ENCODE measurements around the gene RAD51B.

The RAD51B gene

DNA sequence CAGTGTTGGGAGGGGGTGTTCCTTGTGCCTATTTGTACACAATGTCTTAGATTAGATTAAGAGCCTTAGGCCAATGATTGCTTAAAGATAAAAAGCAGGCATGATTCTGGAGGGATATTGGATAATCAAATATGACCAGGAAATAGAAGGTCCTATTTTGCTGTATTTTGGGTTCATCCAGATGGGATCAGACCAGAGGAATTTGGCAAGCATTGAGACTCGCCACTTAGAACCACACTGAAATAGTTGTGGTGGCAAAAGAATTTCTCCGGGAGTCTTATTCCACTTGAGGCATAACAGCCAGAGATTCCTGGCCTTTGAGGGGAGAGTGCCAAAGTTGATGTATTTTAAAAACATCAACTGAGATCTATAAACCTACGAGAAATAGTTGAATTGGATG is 327.2 kb downstream of the RAD51B start:
- no peak for DNase-seq (ENCODE audit: low read depth)

DNA sequence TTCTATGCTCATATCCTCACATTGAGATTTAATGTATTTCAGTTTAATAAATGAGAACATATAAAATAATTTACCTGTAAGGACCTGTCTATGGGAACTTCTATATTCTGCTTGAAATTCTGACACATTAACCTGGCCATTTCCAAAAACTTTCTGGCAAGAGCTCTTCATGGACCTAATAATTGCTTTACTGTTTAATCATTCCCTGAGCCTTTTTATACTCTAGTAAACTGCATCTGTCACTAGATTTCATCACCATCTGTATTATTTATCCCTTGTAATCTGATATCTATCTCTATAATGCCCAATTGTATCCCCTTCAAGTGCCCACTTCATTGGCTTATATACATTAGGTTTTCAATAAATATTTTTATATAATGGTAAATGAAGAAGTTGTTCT is 327.7 kb downstream of the RAD51B start:
- DNase-seq (ENCODE audit: low read depth) = no peak

DNA sequence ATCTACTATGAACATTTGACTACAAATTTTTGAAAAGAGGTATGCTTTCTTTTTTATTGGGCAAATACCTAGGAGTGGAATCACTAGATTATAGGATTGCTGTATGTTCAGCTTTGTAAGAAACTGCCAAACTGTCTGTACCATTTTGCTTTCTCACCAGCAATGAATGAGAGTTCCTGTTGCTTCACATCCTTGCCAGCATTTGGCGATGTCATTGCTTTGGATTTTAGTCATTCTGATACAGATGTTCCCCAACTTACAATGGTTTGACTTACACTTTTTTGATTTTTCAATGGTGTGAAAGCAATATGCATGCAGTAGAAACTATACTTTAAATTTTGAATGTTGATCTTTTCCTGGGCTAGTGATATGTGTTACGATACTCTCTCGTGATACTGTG is 328.7 kb downstream of the RAD51B start:
- DNase-seq (ENCODE audit: low read depth) = no peak

DNA sequence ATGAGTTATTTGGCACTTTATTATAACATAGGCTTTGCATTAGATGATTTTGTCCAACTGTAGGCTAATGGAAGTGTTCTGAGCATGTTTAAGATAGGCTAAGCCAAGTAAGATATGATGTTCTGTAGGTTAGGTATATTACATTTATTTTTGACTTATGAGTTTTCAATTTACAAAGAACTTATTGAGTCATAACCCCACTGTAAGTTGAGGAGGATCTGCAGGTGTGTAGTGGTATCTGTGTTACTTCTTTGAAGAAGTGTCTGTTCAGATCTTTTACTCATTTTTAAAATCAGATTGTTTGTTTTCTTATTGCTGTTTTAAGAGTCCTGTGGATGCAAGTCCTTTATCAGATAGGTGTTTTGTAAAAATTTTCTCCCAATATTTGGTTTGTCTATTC is 329.2 kb downstream of the RAD51B start:
- no peak for DNase-seq (ENCODE audit: low read depth)

DNA sequence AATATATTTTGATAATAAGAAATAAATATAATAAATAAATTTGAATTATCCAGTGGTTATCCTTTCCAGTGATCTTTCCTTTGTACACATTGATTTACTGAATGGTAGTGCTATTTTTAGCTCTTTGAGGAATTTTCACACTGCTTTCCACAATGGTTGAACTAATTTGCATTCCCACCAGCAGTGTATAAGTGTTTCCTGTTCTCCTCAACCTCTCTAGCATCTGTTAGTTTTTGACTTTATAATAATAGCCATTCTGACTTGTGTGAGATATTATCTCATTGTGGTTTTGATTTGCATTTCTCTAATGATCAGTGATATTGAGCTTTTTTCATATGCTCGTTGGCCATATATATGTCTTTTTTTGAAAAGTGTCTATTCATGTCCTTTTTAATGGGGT is 333.7 kb downstream of the RAD51B start:
- DNase-seq (ENCODE audit: low read depth) = no peak

DNA sequence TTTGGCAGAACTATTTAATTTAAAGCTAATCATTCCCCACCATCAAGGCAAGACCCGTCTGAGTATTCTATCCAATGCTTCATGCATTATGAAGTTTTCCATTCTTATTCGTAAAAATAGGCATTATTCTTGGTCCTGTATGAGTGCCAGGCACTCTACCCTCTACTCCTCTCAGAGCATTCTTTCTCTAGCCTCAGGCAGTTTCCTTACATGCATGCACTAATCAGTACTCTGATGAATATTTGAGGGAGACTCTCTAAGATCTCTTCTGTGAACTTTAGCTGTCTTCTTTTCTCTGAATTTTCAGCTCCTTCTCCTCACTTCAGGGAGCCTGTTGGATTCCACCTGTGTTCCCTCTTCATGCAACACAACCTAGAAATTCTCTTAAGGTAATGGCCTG is 334.7 kb downstream of the RAD51B start:
- DNase-seq (ENCODE audit: low read depth) = no peak

DNA sequence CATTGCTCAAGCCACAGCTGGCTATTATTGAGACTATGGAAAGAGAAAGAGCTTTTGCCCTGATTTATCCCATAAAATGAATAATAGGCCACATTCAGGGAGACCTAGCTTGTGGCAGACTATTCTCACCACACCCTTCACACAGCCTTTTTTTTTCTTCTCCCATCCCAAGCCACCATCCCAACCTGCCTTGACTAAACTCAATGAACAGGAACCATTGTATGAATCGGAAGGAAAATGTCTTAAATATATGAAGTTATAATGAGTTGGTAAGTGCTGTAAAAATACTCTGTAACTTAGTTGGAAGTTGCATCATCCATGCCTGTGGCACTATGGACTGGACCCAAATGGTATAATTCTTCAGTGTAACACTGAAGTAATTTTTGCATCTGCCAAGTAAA is 338.4 kb downstream of the RAD51B start:
- no peak for DNase-seq (ENCODE audit: low read depth)

DNA sequence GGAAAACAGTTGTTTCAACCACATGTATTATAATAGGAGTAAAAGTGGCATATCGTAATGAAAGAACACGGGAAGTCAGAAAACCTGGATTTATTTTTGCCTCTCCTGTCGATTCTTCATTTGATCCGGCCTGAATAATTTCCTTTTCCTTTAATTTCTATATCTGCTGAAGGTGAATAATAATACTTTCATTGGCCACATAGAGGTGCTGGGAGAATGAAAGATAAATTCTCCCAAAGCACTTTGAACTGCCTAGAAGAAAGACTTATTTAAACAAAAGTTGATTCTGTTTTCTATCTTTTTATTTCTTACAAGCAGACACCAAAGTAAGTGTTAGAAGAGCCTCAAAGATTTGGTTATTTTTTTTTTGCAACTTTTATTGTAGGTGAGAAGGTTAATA is 339.1 kb downstream of the RAD51B start:
- no peak for DNase-seq (ENCODE audit: low read depth)

DNA sequence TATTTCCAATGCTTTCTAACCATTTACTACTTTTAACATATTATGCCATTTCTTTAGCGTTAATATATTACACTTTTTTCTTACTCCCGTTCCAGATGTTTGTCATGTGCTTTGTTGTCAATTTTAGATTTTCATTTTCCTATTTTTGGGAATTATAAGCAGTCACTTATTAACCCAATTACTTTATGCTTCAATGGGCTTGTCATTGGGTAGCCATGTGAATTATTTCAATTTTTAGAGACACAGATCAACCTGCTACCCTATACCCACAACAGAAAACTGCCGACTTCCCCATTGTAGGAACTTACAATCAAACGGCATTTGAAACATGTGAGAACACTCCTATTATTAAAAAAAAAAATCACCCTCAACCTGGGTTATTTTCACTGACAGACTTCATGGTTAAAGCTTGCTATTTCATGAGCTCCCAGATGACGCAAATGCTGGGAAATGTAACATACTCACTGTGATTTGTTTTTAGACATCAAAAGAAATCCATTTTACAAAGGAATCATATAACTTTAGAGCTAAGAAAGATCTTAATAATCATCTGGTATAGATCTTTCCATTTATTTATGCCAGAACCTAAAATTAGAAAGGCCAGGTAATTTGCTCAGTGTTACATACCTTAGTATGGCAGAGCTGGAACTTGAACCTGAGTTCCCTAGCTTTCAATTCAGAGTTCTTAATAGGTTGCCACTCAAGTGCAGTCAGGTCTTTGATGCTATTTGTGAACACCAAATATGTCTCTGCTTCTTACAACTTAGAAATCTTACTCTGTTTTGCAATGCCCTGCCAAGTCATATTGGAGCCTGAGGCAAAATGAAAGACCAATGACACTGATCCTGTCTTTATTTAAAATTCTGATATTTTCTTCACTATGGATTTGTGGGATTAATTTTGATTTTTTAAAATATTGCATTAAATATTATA is 340.4 kb downstream of the RAD51B start:
- DNase-seq (ENCODE audit: low read depth) = no peak

DNA sequence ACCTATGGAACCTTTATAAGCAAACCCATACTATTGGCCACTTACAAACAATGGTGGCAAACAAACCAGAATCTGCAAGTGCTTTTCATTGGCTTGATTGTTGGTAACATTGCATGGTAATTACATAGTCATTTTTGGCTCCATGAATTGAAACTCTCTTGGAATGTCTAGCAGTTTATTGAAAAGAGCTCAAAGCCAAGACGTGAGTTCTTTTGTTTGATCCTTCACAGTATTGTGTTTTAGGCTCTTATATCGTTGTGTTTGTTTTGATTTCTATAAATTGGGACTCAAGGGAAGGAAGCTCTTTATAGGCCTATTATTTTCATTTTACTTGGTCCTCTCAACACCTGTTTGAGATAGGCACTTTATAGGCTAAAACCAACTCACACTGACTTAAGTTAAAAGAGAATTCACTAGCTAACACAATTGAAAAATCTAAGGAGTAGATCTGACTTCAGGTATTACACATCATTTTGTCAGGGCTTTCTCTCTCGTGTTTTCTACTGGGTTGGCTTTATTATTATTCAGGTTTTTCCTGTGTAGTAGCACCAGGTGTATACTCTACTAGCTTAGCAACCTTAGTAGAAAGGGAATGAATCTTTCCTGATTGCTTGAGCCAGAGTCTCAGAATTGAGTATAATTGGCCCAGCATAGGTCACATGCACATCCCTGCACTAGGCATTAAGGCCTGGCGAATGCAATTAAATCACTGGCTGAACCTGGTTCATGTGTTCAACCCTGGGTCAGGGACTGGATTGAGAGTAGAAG is 341.4 kb downstream of the RAD51B start:
- DNase-seq (ENCODE audit: low read depth) = no peak

DNA sequence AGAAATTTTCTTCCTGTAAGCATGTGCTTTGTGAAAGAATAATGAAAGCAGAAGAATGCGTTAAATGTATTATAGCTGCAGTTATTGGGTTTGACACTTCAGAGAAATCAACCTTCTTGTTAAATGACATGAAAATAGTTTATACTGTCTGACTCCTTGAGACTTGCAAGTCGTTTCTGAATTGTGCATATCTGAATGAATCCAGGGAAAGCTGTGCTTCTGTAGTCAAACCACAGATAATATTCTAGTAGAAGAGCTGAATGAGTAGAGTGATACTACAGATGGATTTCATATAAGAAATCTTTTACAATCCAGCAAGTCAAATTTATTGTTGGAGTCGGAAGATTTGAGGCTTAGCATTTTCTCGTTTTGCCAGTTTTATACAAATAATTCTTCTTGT is 343.3 kb downstream of the RAD51B start:
- no peak for DNase-seq (ENCODE audit: low read depth)

DNA sequence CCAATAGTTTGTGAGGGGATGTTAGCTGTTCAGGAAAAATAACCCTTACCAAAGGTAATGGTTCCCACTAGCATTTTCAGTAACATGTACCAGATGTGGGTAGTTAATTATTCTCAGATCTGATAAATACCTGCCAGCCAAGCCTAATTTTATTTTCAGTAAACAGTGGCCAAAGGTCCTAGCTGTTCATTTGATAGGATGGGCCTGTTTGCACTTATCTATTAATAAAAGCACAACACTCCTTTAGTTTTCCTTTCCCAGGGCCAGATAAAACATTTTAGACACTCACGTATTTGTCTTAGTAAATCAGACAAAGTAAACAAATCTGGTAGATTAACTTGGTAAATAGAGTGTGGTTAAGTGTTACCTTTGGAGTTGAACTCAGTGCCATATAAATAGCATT is 345.1 kb downstream of the RAD51B start:
- DNase-seq (ENCODE audit: low read depth) = no peak

DNA sequence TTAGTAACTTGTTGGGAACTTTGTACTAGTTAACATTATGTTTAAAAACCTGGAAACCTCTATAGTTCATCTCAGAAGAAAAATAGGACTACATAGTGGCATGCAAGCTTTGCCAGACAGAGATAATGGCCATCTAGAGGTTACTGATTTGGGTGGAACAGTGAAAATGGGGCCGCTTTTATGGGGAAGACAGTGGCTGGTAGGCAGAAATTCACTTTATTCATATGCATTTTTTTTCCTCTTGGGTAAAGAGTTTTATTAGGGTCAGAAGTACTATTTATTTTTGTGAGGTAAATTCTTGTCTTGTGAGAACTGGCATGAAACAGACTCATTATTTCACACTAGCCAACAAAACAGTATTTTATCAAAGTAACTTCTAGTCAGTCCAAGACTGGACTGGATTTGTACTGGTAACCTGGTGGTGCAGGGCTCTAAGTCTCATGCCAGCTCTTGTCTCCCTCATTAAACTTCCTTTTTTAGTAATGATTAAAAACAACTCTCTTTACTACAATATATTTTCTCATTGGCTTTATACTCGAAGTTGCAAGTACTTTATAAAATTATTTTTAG is 345.8 kb downstream of the RAD51B start:
- no peak for DNase-seq (ENCODE audit: low read depth)

DNA sequence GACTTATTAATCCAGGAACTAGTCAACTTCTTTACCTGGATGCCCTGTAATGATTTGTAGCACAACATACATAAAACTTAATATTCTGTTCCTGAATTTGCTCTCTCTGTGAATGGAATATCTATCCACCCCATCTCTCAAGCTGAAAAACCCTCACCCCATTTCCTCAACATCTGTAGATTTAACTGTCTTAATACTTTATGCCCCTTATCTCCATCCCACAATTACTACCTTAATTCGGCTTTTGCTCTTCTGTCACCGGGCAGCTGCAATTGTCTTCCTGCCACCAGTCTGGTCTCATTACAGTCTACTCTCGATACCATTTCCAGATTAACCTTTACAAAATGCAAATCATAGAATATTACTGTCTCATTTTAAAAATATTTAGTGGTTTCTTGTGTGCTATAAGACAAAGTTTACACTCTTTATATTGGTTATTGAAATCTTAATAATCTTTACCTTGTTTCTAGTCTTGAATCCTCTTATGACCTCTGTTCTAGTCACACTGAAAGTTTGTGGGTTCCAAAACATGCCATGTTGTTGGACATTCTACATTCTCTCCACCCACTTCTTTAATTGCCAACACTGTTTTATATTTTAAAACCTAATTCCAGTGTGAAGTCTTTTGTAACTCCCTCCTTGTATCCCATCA is 347.3 kb downstream of the RAD51B start:
- DNase-seq (ENCODE audit: low read depth) = no peak

DNA sequence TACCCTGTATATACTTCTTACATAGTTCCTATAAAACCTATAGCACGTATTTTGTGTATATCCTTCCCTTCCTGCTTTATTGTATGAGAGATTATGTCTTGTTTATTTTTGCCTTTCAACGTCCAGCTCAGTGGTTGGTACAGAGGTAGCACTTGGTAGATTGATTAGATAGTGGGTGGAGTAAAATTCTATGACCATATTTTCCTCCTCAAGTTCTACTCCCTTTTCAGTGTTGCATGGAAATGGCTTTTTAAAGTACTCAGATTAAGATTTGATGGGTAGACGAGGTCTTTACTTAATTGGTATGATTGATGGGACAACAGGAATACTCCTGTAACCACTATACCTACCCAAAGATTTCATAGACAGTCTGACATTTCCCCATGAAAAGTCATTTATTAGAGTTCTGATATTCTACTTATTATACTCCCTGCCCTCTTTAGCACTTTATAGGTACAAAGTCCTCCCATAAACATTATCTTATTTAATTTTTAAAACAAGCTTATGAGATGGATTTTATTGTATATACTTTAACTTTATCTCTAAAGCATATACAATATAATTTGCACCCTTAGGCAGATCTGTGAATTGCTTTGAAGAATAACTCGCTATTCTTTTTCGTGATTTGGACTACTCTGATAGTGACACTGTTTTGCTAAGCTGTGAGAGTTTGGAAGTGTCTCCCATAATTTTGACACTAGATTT is 348.0 kb downstream of the RAD51B start:
- DNase-seq (ENCODE audit: low read depth) = no peak

DNA sequence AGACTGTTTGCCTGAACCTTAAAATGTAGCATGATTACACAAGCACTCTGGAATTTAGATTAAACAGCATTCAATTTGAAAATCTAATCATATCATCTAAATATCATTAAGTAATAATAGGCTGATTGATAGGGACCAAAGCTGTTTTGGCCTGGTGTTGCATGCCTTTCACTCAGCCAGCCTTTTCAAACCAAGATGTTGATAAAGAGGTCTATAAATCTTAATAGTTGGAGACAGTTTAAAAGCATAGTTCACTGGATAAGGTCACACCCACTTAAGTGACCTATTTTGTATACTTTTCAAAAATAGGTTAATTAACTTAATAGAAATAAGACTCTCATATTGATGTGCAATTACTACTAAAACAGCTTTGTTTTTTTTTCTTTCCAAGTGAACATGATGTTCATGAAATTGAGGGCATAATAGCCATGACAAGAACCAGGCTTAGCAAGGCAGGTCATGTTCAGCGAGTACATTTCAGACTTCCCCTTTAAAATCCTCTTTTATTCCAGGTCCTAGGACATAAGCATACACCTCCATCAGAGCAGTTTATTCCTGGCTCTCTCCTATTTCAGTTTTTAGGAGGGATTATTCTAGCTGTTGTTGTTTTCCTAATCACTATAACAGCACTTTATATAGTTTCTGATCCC is 349.0 kb downstream of the RAD51B start:
- DNase-seq (ENCODE audit: low read depth) = no peak

DNA sequence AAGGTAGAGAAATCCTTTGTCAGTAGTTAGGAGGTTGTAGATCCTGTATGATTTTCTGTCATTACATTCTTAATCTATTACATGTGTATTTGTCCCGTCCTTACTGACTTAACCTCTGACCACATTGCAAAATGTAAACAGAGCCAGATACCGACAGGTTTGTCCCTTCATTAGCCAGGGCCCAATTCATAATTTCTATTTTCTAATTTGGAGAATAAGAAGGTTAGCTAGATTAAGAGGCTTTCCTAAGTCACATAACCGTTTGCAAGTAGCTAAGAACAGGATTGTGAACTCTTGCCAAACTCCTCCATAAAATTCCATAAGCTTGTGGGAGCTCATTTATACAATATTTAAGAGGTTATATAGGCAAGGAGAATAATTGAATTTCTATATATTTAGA is 352.6 kb downstream of the RAD51B start:
- DNase-seq (ENCODE audit: low read depth) = no peak

DNA sequence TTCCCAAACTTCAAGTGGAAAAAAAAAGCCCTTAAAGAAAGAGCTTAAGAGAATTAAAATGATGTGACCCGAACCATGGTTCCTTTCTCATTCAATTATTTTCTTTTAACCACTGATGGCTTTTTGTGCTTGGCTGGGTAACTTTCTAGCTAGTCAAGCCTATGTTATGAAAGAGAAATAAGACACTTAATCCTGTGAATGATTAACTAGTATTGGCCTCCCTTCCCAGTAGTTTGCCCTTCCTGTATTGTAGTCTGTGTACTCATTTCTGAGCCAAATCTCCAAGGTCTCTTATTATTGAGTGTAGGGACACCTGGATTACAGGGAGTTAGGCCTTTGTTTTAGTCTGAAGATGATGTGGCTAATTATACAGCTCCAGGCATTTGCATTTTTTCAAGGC is 353.0 kb downstream of the RAD51B start:
- no peak for DNase-seq (ENCODE audit: low read depth)

DNA sequence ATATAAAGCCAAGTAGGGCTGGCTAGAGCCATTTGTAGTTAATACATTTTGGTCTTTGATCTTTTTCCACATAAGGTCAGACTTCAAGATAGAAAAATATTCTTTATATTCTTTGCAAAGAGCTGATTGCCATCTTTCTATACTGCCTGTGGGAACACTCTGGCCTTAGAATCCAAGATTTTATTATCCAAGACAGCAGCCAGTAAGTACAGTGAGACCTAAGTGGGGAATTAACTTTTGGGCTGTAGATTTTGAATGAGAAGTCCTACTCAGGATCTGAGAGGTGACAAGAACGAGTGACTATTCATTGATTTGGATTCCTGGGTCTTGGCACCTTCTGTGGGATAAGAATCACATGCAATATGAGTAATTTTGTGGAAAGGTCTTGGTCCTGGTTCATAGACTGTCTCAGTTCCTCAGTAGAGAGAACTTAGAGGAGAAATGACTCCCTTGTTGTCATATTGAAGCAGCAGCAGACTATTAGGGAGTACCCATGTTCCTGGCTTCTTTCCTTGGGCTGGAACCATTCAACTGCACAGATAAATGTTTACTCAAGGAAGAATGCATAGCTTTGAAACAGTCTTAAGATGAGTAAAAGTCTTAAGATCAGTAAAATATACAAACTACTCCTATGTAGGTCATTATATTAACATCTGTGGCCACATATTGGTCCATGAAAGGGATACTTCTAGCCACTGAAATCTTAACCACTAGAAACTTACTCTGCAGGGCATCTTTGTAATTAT is 353.8 kb downstream of the RAD51B start:
- no peak for DNase-seq (ENCODE audit: low read depth)

DNA sequence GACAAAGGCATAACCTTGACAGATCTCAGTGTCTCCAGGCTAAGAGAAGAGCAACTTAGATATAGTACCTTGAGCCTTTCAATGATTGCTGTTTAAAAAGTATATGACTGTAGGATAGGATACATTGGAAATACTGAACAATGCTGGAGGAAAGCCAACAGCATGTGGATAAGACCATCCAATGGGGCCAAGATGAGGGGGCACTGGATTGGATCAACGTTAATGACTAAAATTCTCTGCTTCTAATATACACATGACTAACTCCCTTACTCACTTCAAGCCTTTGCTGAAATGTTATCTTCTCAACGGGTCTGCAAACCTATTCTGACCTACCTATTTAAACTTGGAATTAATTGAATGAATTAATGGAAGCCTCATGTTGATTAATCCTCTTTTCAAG is 354.9 kb downstream of the RAD51B start:
- DNase-seq (ENCODE audit: low read depth) = no peak

DNA sequence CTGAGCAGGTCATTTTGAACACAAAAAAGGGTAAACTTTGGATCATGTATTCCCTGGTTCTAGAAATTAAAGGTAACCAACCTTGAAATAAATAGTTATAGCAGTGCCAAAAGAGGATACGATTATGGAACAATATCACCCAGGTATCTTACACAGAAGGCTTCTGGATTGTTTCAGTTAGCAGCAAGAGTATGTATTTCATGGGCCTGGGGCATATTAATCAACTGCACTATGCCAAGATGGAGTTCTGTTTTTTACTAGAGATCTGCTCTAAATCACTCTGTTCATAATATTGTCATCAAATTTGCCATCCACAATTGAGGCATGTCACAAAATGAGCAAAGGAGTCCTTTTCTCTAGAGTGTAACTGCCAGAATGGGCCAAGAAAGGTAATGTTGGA is 357.1 kb downstream of the RAD51B start:
- DNase-seq (ENCODE audit: low read depth) = no peak
